Caco-2 (cell line): ENCODE data around the gene LEAP2. TPM values are rescaled to one million over a fixed set of nuclear protein-coding genes. Genes with fewer than 3 reads are reported as not detected.

Experiments
- BruUV-seq: library from RNA; stranded (reverse); fragments of 400-500 nt; replicated peaks from 2 replicates; lab custom pipeline; 2021; lab: Mats Ljungman, UMichigan
- CTCF ChIA-PET: fragments of 300-600 bp; sonication (Branson Sonifier 250); formaldehyde crosslinking; loops from one replicate; lab custom pipeline; 2022; ENCODE audit warnings: antibody characterized with exemption; lab: Charles Lee
- POLR2A ChIA-PET: fragments of 300-600 bp; sonication (Branson Sonifier 250); formaldehyde crosslinking; loops from one replicate; lab custom pipeline; 2022; ENCODE audit warnings: antibody characterized with exemption; lab: Charles Lee
- DNase-seq, 2 experiments: peaks; one replicate each; pipeline versions ENCODE4 v3.0.0 to v3.0.0-alpha.2; 2020 to 2022
- H3K27me3 ChIP-seq: replicated peaks from 2 replicates; pipeline ENCODE4 v1.6.0; 2011; ENCODE audit warnings: low read length; ENCODE audit not compliant: control insufficient read depth, insufficient read depth
- H3K36me3 ChIP-seq: 2 replicates; pipeline ENCODE4 v1.5.1; 2011; ENCODE audit warnings: low read length; ENCODE audit not compliant: control insufficient read depth, insufficient read depth
- H3K4me1 ChIP-seq: fragments of 250-450 bp; sonication (Bioruptor Pico); 2 replicates; pipeline ENCODE4 v1.5.1; 2020; ENCODE audit warnings: mild to moderate bottlenecking
- H3K4me3 ChIP-seq: 2 replicates; pipeline ENCODE4 v1.5.1; 2011; ENCODE audit warnings: low read depth, mild to moderate bottlenecking, control low read depth, low read length
- H3K9me3 ChIP-seq: fragments of 250-450 bp; sonication (Bioruptor Pico); 2 replicates; pipeline ENCODE4 v1.5.1; 2020; ENCODE audit warnings: mild to moderate bottlenecking, moderate library complexity
- H3K27ac Mint-ChIP-seq: one replicate; pipeline ENCODE4 v1.8.0; 2022; ENCODE audit warnings: mixed read lengths; ENCODE audit not compliant: unreplicated experiment
- H3K27me3 Mint-ChIP-seq: one replicate; pipeline ENCODE4 v1.8.0; 2022; ENCODE audit warnings: mixed read lengths; ENCODE audit not compliant: insufficient read depth, unreplicated experiment
- H3K36me3 Mint-ChIP-seq: one replicate; pipeline ENCODE4 v1.8.0; 2022; ENCODE audit warnings: mild to moderate bottlenecking, mixed read lengths; ENCODE audit not compliant: insufficient read depth, unreplicated experiment
- H3K4me1 Mint-ChIP-seq: one replicate; pipeline ENCODE4 v1.8.0; 2022; ENCODE audit warnings: low read depth, mixed read lengths; ENCODE audit not compliant: unreplicated experiment
- H3K4me3 Mint-ChIP-seq: one replicate; pipeline ENCODE4 v1.8.0; 2022; ENCODE audit warnings: mild to moderate bottlenecking, moderate library complexity, mixed read lengths; ENCODE audit not compliant: unreplicated experiment
- H3K9me3 Mint-ChIP-seq: one replicate; pipeline ENCODE4 v1.8.0; 2022; ENCODE audit warnings: mixed read lengths; ENCODE audit not compliant: unreplicated experiment
- intact Hi-C: fragments of 100-400 bp; cut with micrococcal nuclease; formaldehyde crosslinking; loops from one replicate; pipeline ENCODE4 v1.10.0; 2022; ENCODE audit not compliant: unreplicated experiment
- total RNA-seq: library from RNA; stranded (reverse); gene quantifications from 2 replicates; pipeline ENCODE4 v1.2.3, GENCODE V29; 2022
- TF ChIP-seq, protein P1 (sequence below), 2 experiments: fragments of 200-600 bp in 1 of 2; IDR thresholded peaks; 1 replicate in 1 of 2; 2 replicates in 1 of 2; pipeline versions ENCODE4 v1.5.1 to v1.8.0; 2011 to 2022; ENCODE audit warnings: antibody characterized with exemption in 1 of 2, control low read depth in 1 of 2, inconsistent platforms in 1 of 2, low read depth in 1 of 2, low read length in 1 of 2, mild to moderate bottlenecking in 1 of 2, moderate library complexity in 1 of 2; ENCODE audit not compliant: insufficient read depth in 1 of 2, severe bottlenecking in 1 of 2, unreplicated experiment in 1 of 2

LEAP2 gene
- total RNA-seq, 1 experiment from 2014 or later = 1.1 TPM

DNA sequence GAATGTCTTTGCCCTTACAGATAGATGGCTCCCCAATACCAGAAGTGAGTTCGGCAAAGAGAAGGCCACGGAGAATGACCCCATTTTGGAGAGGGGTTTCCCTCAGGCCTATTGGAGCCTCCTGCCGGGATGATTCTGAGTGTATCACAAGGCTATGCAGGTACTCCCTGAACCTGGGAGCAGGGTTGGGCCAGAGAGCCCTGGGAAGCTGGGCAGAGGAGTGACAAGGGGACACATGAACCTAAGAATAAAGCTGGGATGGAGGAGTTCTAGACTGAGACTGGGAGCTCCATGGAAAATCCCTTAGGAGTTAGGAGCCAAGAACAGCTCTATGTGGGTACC is 433 bp downstream of the LEAP2 start:
- CTCF ChIA-PET = no interaction called here

DNA sequence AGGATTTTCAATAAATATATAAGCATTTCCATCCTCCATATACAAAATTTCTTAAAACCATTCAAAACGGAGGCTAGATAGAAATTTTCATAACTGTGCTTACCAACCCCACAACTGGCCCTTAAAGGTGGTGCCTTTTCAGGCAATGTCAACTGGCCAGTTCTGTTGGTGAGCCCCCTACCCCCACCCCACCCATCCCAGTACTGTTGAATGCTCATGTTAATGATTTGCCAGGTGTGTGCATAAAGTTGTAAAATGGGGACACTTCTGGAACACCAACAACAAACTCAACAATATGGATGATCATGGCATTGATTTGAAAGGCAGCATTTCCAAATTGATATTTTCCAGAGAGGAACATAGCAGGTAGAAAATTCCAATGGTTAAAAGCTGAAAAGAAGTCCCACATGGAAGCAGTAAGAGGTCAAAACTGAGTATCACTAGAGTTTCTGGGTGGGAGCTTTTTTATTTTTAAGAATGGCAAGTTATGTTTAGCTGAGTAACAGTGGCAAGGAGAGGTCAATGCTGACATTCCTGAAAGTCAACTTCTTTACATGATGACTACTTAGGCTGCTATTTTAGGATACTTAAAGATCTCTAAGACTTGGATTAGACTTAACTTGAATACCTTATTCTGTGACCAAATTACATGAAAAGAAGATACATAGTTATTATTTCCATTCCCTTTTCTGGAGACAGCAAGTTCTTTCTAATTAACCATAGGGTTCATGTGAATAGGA is 2.7 kb downstream of the LEAP2 start:
- TF ChIP-seq, protein P1, sequence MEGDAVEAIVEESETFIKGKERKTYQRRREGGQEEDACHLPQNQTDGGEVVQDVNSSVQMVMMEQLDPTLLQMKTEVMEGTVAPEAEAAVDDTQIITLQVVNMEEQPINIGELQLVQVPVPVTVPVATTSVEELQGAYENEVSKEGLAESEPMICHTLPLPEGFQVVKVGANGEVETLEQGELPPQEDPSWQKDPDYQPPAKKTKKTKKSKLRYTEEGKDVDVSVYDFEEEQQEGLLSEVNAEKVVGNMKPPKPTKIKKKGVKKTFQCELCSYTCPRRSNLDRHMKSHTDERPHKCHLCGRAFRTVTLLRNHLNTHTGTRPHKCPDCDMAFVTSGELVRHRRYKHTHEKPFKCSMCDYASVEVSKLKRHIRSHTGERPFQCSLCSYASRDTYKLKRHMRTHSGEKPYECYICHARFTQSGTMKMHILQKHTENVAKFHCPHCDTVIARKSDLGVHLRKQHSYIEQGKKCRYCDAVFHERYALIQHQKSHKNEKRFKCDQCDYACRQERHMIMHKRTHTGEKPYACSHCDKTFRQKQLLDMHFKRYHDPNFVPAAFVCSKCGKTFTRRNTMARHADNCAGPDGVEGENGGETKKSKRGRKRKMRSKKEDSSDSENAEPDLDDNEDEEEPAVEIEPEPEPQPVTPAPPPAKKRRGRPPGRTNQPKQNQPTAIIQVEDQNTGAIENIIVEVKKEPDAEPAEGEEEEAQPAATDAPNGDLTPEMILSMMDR (IDR thresholded peaks at IDR 0.05; ENCODE audit: insufficient read depth in 1 of 2, low read depth in 1 of 2, low read length in 1 of 2, severe bottlenecking in 1 of 2, unreplicated experiment in 1 of 2) = no peak
- Mint-ChIP-seq H3K36me3 (peaks cover 76% of the 10 kb centered on the region), H3K27me3 (no peaks in the 10 kb centered on the region), H3K9me3 (no peaks in the 10 kb centered on the region), H3K4me3 (no peak overlapping the region), H3K27ac (no peak overlapping the region), H3K4me1 (peaks cover 26% of the 10 kb centered on the region)
- no peaks in the 10 kb centered on the region for H3K9me3 ChIP-seq
- intact Hi-C loops = no loop called here
- no TSS peak for BruUV-seq
- no peaks in the 10 kb centered on the region for H3K27me3 ChIP-seq
- CTCF ChIA-PET = no interaction called here
- H3K4me3 ChIP-seq = no peak overlapping the region
- DNase-seq = no peak
- H3K4me1 ChIP-seq = peaks cover 41% of the 10 kb centered on the region
- peaks cover 8% of the 10 kb centered on the region for H3K36me3 ChIP-seq
- POLR2A ChIA-PET = no interaction called here

More for the DNA sequence above, 433 bp downstream of the LEAP2 start:
- TSS peak; percentile 39 for BruUV-seq
- POLR2A ChIA-PET = no interaction called here
- Mint-ChIP-seq H3K27ac (peak overlapping the region; percentile 45), H3K4me3 (peak overlapping the region; percentile 47), H3K9me3 (no peaks in the 10 kb centered on the region), H3K27me3 (no peaks in the 10 kb centered on the region), H3K36me3 (peaks cover 77% of the 10 kb centered on the region), H3K4me1 (peaks cover 26% of the 10 kb centered on the region)
- H3K36me3 ChIP-seq = peaks cover 11% of the 10 kb centered on the region
- TF ChIP-seq, protein P1 (IDR thresholded peaks at IDR 0.05; ENCODE audit: insufficient read depth in 1 of 2, low read depth in 1 of 2, low read length in 1 of 2, severe bottlenecking in 1 of 2, unreplicated experiment in 1 of 2) = no peak
- H3K4me3 ChIP-seq = no peak overlapping the region
- H3K4me1 ChIP-seq = peaks cover 43% of the 10 kb centered on the region
- no peaks in the 10 kb centered on the region for H3K27me3 ChIP-seq
- no peaks in the 10 kb centered on the region for H3K9me3 ChIP-seq
- intact Hi-C loops = loop anchor here (1.0 kb wide), 1 partner anchor 9 kb away; no protein-coding TSS in a partner anchor
- no peak for DNase-seq

DNA sequence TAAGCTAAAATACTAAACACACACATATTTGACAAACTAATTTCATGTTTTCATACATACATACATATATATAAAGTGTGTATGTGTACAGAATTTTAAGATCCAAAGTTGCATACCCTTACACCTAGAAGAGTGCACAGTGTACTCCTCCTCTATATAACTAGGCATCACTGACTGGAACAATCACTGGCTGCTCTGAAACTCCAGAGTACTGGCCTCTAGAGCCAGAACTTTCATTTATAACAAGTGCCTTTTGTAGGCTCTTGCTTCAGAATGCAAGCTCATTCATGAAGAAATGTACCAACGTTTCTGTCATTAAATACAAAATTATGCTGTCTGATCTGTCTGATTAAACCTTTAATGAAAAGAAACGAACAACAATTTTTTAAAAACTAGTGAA is 4.0 kb downstream of the LEAP2 start:
- DNase-seq = no peak
- peaks cover 18% of the 10 kb centered on the region for H3K4me1 Mint-ChIP-seq
- BruUV-seq = no TSS peak
- H3K36me3 Mint-ChIP-seq = peaks cover 76% of the 10 kb centered on the region
- TF ChIP-seq, protein P1 (IDR thresholded peaks at IDR 0.05; ENCODE audit: insufficient read depth in 1 of 2, low read depth in 1 of 2, low read length in 1 of 2, severe bottlenecking in 1 of 2, unreplicated experiment in 1 of 2) = no peak
- no peaks in the 10 kb centered on the region for H3K27me3 ChIP-seq
- intact Hi-C loops = no loop called here
- H3K27me3 Mint-ChIP-seq = no peaks in the 10 kb centered on the region
- no peak overlapping the region for H3K4me3 ChIP-seq
- H3K36me3 ChIP-seq = peaks cover 5% of the 10 kb centered on the region
- H3K9me3 ChIP-seq = no peaks in the 10 kb centered on the region
- POLR2A ChIA-PET = interaction anchor here (0.6 kb wide), 1 partner anchor 1973 kb away, joined by 4 read pairs; no protein-coding TSS in a partner anchor
- H3K9me3 Mint-ChIP-seq = no peaks in the 10 kb centered on the region
- CTCF ChIA-PET = no interaction called here
- no peak overlapping the region for H3K4me3 Mint-ChIP-seq
- H3K27ac Mint-ChIP-seq = no peak overlapping the region
- H3K4me1 ChIP-seq = peaks cover 29% of the 10 kb centered on the region
